HUES48 (cell line): ENCODE results near the gene TCEA3.

Experiments
- H3K27ac ChIP-seq: one replicate; pipeline ENCODE4 v1.7.0; 2013; ENCODE audit warnings: low read depth, low read length, inconsistent platforms
- H3K27me3 ChIP-seq: 2 replicates; pipeline ENCODE4 v1.6.1; 2013; ENCODE audit warnings: mild to moderate bottlenecking, low read length; ENCODE audit not compliant: control insufficient read depth, insufficient read depth
- H3K36me3 ChIP-seq: 2 replicates; pipeline ENCODE4 v1.6.1; 2013; ENCODE audit warnings: low read length; ENCODE audit not compliant: control insufficient read depth, insufficient read depth
- H3K4me1 ChIP-seq: 2 replicates; pipeline ENCODE4 v1.6.1; 2013; ENCODE audit warnings: mild to moderate bottlenecking, low read length; ENCODE audit not compliant: control insufficient read depth, insufficient read depth
- H3K4me3 ChIP-seq: 2 replicates; pipeline ENCODE4 v1.5.1; 2013; ENCODE audit warnings: mild to moderate bottlenecking, low read depth, low read length
- H3K9ac ChIP-seq: 2 replicates; pipeline ENCODE4 v1.6.1; 2013; ENCODE audit warnings: mild to moderate bottlenecking, low read depth, low read length, moderate library complexity
- H3K9me3 ChIP-seq: 2 replicates; pipeline ENCODE4 v1.6.1; 2013; ENCODE audit warnings: low read length; ENCODE audit not compliant: control insufficient read depth, insufficient read depth

Gene TCEA3

DNA sequence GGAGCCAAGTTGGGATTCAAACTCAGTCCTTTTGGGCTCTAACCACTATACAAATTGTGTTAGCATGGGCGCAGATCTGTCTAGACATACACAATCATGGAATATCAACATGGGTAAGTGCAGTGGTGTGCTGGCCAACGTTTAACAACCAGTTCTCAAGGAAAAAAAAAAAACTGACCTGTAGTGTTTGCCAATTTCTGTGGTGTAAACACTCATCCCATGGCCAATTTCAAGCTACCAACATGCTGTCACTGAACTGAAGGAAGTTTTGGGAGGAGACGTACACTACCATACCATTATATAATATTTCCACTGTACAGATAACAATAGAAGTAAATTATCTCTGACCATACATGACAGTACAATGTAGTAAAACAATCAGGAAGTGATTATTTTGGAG lies 3.2 kb downstream of the TCEA3 start:
- Histone ChIP-seq H3K36me3 (peaks cover 3% of the 10 kb centered on the region; the same call in 1 of the 2 replicates), H3K27me3 (peaks cover 100% of the 10 kb centered on the region), H3K4me3 (no peak overlapping the region), H3K9me3 (no peaks in the 10 kb centered on the region), H3K4me1 (peaks cover 7% of the 10 kb centered on the region; the same call in 1 of the 2 replicates), H3K9ac (no peak overlapping the region), H3K27ac (no peak overlapping the region)

DNA sequence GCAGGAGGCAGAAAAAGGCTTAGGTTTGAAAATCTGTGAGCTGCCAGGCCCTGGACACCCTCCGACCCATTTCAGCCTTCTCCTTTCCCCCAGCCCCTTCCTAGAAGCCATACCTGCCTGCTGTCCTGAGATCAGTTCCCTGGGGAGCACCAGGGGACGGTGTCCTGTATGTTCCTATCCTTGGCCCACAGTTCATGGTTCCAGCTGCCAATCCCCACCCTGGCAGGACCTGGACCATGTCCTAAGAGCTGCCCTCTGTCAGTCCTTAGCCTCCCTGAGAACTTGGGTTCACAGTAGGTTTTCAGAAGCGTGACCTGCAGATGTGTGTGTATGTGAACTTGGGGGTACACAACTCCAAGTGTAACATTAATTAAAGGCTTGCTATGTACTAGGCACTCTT lies 3.8 kb downstream of the TCEA3 start:
- Histone ChIP-seq H3K9ac (no peak overlapping the region), H3K36me3 (no peaks in the 10 kb centered on the region), H3K4me1 (peaks cover 7% of the 10 kb centered on the region; the same call in 1 of the 2 replicates), H3K27ac (no peak overlapping the region), H3K27me3 (peaks cover 99% of the 10 kb centered on the region), H3K4me3 (no peak overlapping the region), H3K9me3 (no peaks in the 10 kb centered on the region)

DNA sequence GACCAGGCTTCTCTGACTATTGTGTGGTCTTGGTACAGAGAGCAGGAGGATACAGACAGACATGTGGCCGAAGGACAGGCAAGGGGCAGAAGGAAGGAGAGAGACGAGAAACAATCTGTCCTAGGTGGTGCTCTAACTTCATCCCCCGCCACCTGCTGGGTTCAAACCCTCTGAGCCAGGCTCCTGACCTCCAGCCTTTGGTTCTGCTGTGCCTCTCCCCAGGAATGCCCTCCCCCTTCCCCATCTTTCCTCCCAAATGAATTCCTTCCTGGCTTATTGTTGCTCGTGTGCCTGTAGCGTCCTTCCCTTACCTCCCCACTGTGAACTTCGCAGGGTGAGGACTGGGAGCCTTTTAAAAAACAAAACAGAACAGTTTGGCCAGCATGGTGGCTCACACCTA lies 5.4 kb downstream of the TCEA3 start:
- H3K4me1 ChIP-seq: peaks cover 7% of the 10 kb centered on the region; the same call in 1 of the 2 replicates
- H3K27ac ChIP-seq: no peak overlapping the region
- no peaks in the 10 kb centered on the region for H3K36me3 ChIP-seq
- H3K9ac ChIP-seq: no peak overlapping the region
- H3K4me3 ChIP-seq: no peak overlapping the region
- no peaks in the 10 kb centered on the region for H3K9me3 ChIP-seq
- H3K27me3 ChIP-seq: peaks cover 99% of the 10 kb centered on the region

DNA sequence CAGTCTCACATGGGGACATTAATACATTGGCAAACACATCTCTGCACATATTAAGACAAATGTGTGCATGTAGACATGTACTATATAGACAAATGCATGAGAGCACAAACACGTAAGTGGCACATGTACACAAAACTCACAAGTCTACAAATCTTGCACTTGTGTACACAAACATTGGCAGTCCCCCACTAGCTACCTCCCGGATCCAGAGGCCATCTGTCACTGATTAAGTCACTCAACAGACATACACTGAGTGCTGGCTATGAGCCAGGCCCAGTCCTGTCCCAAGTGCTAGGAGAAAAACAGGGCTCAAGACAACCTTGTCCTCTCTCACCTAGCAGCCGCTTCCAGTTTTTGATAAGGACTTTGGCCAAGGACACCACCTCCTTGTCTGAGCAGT lies 7.0 kb downstream of the TCEA3 start:
- H3K9me3 ChIP-seq: no peaks in the 10 kb centered on the region
- no peak overlapping the region for H3K27ac ChIP-seq
- H3K4me3 ChIP-seq: no peak overlapping the region
- H3K9ac ChIP-seq: no peak overlapping the region
- H3K4me1 ChIP-seq: 0 out of 2 replicates have a peak, but pooled peaks cover 4% of the 10 kb centered on the region
- no peaks in the 10 kb centered on the region for H3K36me3 ChIP-seq
- peaks cover 90% of the 10 kb centered on the region for H3K27me3 ChIP-seq

DNA sequence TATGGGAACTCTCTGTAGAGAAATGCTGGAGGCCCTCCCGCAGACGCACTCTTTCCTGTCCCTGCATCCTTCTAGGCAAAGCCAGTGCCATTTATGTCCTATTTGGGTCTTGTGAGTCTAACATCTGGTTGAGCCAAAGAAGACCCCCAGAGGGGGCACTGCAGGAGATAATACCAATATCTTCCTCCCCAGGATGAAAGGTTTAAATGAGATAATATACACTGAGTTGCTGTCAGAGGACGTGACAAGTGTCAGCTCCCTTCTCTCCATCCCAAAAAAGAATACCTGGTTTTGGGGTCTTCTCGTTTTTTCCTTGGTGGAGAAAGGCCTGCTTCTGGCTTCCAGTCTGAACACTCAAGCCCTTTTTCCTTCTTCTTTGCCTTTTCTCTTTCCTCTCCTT lies 7.6 kb downstream of the TCEA3 start:
- Histone ChIP-seq H3K4me3 (no peak overlapping the region), H3K27ac (no peak overlapping the region), H3K9me3 (no peaks in the 10 kb centered on the region), H3K4me1 (0 out of 2 replicates have a peak, but pooled peaks cover 4% of the 10 kb centered on the region), H3K36me3 (no peaks in the 10 kb centered on the region), H3K27me3 (peaks cover 86% of the 10 kb centered on the region), H3K9ac (no peak overlapping the region)

DNA sequence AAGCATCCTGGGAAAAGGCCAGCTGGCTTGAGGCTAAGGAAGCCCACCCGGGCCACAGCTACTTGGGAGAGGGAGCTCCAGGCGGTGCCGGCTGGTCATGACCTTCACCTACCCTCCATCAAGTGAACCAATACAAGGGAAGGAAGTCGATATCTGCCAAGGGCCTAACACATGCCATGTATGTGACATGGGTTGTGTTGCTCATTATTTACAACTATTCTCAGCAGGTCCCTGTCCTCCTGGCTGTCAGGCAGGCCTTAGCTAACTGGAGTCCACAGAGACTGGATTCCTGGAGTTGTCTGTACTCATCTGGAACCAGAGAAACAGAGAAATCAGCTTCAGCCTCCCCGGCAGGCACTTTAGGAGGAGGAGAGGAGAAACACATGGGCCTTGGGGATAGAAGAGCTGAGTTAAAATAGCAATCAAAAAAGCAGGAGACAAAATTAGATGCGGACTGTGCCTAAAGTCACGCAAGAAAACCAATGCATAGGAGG lies 15.7 kb downstream of the TCEA3 start:
- no peaks in the 10 kb centered on the region; the same call in 1 of the 2 replicates for H3K4me1 ChIP-seq
- H3K4me3 ChIP-seq: no peak overlapping the region
- no peaks in the 10 kb centered on the region for H3K36me3 ChIP-seq
- no peak overlapping the region for H3K9ac ChIP-seq
- H3K9me3 ChIP-seq: no peaks in the 10 kb centered on the region
- peaks cover 81% of the 10 kb centered on the region for H3K27me3 ChIP-seq
- H3K27ac ChIP-seq: no peak overlapping the region

DNA sequence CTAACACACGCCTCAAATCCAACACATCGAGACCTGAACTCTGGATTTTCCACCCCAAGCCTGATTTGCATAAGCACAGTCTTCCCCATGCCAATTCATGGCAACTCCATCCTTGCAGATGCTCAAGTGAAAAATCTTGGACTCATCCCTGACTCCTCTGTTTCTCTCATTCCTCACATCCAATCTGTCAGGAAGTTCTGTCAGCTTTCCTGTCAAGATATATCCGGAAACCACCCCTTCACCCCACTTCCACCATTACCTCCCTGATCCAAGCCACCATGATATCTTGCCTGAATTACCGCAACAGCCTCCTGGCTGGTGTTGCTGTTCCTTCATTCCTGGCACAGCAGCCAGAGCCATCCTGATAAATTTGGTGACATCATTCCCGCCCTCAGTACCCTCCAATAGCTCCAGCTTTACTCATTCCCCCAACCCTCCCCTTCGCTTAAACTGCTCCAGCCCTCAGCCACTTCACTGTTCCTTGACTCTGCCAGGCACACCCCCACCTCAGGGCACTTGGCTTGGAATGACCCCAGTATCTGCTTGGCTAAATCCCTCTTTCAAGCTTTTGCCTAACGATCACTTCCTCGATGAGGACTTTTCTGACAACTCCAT lies 17.4 kb downstream of the TCEA3 start:
- Histone ChIP-seq H3K4me3 (no peak overlapping the region), H3K27me3 (peaks cover 92% of the 10 kb centered on the region), H3K9me3 (no peaks in the 10 kb centered on the region)

DNA sequence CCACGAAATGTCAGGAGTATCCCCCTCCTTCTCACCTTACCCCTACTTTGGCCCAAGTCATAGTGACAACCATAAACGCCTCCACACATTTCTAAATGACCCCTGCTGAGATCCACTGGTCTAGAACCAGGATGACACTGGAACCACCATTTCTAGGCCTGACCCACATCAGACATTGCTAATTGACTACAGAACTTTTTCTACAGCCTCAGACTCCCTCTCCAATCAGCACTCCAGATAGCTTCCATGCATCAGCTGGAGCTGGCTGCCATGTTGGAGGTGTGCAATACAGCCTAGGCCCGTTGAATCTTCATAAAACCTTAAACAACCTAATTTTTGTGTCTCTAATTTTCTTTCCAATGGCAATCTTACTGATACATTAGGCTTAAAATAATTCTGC lies 18.6 kb downstream of the TCEA3 start:
- H3K27ac ChIP-seq: no peak overlapping the region
- peaks cover 7% of the 10 kb centered on the region; the same call in 1 of the 2 replicates for H3K4me1 ChIP-seq
- peaks cover 96% of the 10 kb centered on the region for H3K27me3 ChIP-seq
- no peaks in the 10 kb centered on the region for H3K9me3 ChIP-seq
- H3K9ac ChIP-seq: no peak overlapping the region
- H3K4me3 ChIP-seq: no peak overlapping the region
- H3K36me3 ChIP-seq: no peaks in the 10 kb centered on the region

More for the DNA sequence above, 17.4 kb downstream of the TCEA3 start:
- Histone ChIP-seq H3K36me3 (no peaks in the 10 kb centered on the region), H3K4me1 (peaks cover 7% of the 10 kb centered on the region; the same call in 1 of the 2 replicates), H3K27ac (no peak overlapping the region), H3K9ac (no peak overlapping the region)

DNA sequence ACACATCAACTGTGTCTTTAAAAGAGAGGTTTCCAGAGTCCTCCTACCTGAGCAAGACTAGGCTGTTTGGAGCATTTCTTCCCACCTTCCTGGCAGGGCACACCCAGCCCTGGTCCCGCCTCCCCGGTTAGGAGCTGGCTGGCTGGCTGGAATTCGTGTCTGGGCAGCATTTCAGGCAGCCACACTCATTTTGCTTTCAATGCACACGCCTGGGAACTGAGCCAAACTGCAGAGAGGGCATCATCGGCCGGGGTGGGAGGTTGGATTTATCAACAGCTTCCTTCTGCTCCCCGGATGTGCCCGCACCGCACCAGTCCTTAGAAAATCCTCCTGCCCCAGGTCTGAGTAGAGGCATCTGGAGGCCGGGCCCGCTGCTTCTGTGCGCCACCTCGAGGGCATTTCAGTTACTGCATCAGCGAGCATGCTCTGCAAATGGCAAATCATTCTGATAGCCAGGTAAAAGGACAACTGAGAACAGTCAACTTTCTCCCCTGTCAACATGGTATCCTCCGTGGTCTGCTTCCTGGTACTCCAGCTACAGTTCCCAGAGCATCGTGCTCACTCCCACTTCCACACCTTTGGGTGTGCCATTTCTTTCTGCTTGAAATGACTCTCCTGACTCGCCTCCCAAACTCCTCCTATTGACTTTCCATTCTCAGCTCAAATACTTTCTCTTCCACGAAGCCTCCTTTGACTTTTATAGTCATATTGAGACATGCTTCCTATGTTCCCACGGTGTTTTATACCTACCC lies 20.6 kb downstream of the TCEA3 start:
- Histone ChIP-seq H3K9me3 (no peaks in the 10 kb centered on the region), H3K36me3 (no peaks in the 10 kb centered on the region), H3K4me3 (peak overlapping the region; percentile 48), H3K9ac (no peak overlapping the region), H3K27ac (no peak overlapping the region), H3K27me3 (peaks cover 96% of the 10 kb centered on the region), H3K4me1 (peaks cover 7% of the 10 kb centered on the region; the same call in 1 of the 2 replicates)

DNA sequence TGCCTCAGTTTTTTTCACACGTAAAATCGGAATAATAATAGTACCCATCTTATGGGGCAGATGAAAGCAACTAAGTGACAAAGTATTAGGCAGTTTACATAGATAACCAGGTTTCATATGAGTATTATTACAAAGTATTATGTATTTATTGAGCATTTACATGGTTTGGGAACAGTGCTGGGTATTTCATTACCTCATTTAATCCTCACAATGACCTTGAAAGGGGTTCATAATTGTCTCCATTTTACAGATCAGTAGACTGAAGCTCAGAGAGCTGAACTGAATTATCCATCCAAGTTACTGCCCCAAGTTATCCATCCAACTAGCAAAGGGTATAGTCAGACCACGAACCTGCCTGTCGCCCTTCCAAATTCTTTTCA lies 21.2 kb downstream of the TCEA3 start:
- Histone ChIP-seq H3K9me3 (no peaks in the 10 kb centered on the region), H3K27me3 (peaks cover 96% of the 10 kb centered on the region), H3K9ac (no peak overlapping the region), H3K4me3 (peak overlapping the region; percentile 48; the same call in 1 of the 2 replicates), H3K27ac (no peak overlapping the region), H3K36me3 (no peaks in the 10 kb centered on the region), H3K4me1 (peaks cover 7% of the 10 kb centered on the region; the same call in 1 of the 2 replicates)

DNA sequence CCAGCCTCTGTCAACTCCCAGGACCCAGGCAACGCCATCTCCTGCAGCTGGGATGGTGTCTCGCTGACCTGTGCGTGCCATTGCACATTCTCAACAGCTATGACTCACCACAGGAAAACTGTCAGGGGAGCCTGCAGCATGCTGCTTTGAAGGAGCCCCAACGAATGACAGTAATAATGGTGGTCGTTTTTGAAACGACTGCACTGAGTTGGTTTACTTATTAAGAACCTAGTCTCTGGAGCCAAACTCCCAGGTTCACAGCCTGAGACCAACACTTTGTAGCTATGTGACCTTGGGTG lies 21.6 kb downstream of the TCEA3 start:
- no peak overlapping the region for H3K27ac ChIP-seq
- H3K36me3 ChIP-seq: no peaks in the 10 kb centered on the region
- no peaks in the 10 kb centered on the region for H3K9me3 ChIP-seq
- peaks cover 7% of the 10 kb centered on the region; the same call in 1 of the 2 replicates for H3K4me1 ChIP-seq
- no peak overlapping the region for H3K4me3 ChIP-seq
- peaks cover 96% of the 10 kb centered on the region for H3K27me3 ChIP-seq
- no peak overlapping the region for H3K9ac ChIP-seq
